Measurements from ENCODE around the gene CEP131.

CEP131 gene

DNA sequence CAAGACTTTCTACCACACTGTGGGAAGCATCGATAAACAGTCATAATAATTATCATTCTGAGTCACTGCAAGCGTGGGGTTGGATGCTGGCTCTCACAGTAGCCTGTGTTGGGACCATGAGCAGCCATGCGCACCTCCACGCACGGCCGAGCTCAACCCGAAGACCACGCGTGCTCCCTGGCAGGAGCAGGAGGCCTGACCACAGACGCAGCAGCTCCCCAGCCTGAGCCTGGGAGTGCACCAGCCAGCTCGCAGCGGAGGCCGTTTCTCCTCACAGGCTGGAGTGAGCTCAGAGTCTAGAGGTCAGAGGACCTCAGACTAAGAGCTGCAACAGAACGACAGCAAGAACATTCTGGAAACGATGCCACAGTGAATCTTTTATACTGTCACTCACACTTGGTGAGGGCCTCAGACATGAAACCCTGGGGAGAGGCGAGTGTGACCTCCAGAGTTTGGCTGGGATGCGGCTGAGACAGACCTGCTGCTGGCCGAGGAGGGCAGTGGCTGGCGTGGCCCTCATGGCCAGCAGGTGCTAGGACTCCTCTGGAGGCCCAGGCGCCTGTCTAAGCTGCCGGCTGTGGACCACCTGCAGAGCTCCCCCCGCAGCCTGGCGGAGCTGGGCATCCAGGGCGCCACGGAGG is 22.4 kb upstream of the CEP131 start:
- H3K4ac ChIP-seq (ENCODE audit: low read depth in 1 of 2, low read length in 2 of 2): no peak overlapping the region
- no peaks in the 10 kb centered on the region for H3K9me3 ChIP-seq (ENCODE audit: control insufficient read depth, low read length)
- H3K9ac ChIP-seq (ENCODE audit: low read length): no peak overlapping the region
- no peak overlapping the region for H2BK5ac ChIP-seq (ENCODE audit: low read depth, low read length, poor library complexity, severe bottlenecking)
- peak overlapping the region; percentile 38 for H4K8ac ChIP-seq (ENCODE audit: low read length)
- H3K4me1 ChIP-seq (ENCODE audit: control insufficient read depth, insufficient read depth, low read depth, low read length): peaks cover 35% of the 10 kb centered on the region
- no peak overlapping the region for H2BK120ac ChIP-seq (ENCODE audit: low read depth, low read length)
- no peak overlapping the region for H2AK5ac ChIP-seq (ENCODE audit: low read length, severe bottlenecking)
- no peak overlapping the region for H3K4me3 ChIP-seq (ENCODE audit: insufficient read depth in 1 of 2, low read depth in 1 of 2, low read length in 2 of 2)
- H3K23ac ChIP-seq (ENCODE audit: low read length in 2 of 2): no peak overlapping the region
- no peak overlapping the region for H4K91ac ChIP-seq (ENCODE audit: low read length)
- H3K14ac ChIP-seq (ENCODE audit: low read length in 2 of 2): no peak overlapping the region
- H3K18ac ChIP-seq (ENCODE audit: low read depth in 1 of 2, low read length in 2 of 2): no peak overlapping the region
- no peak overlapping the region for H2BK12ac ChIP-seq (ENCODE audit: low read length in 2 of 2)
- H3K27ac ChIP-seq (ENCODE audit: low read length, poor library complexity, severe bottlenecking): no peak overlapping the region
- no peak overlapping the region for H2BK15ac ChIP-seq (ENCODE audit: low read depth, poor library complexity, severe bottlenecking)
- H2AFZ ChIP-seq (ENCODE audit: low read depth, low read length): no peak overlapping the region
- peaks cover 25 to 68% of the 10 kb centered on the region in 2 experiments for H3K36me3 ChIP-seq (ENCODE audit: control insufficient read depth in 1 of 2, insufficient read depth in 2 of 2, low read depth in 1 of 2, low read length in 2 of 2)
- no peak overlapping the region for H3K4me2 ChIP-seq (ENCODE audit: low read length, poor library complexity, severe bottlenecking)
- no peak for DNase-seq
- 95% methylated on average over 25 of the region's 25 CpGs for WGBS
- H3K27me3 ChIP-seq (ENCODE audit: control insufficient read depth in 1 of 2, insufficient read depth in 1 of 2, low read length in 2 of 2): no peaks in the 10 kb centered on the region
- H3K79me1 ChIP-seq (replicated peaks; ENCODE audit: low read length, poor library complexity, severe bottlenecking): peaks cover 31% of the 10 kb centered on the region

DNA sequence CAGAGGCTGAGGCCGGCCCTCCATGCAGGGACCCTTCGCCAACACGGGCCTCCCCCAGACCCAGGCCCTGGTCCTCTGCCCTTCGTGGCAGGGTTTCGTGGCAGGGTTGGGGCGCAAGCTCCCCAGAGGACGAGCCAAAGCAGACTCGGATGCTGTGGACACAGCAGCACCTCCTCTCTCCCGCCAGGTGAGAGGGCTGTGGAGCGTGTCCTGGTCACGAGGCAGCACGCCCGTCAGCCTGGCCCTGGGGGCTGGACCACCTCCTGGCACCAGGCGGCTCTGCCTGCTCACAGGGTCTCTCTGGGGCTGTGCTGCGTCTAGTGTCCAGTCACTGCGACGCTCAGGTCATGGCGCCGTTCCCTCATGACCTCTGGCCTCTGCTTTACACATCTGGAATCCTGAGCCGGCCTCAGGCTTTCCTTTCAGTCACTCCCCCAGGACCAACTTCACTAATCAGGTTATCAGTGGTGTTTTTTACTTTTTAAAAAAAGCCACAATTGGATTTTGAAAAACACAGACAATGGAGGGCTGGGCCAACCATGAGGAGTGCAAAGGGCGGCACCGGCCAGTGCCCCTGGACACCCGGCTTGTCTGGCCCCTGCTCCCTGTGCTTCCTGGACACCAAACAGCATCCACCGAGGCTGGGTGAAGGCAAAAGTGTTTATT is 21.7 kb upstream of the CEP131 start:
- Histone ChIP-seq H3K4me1 (ENCODE audit: control insufficient read depth, insufficient read depth, low read depth, low read length) (peaks cover 39% of the 10 kb centered on the region), H2BK15ac (ENCODE audit: low read depth, poor library complexity, severe bottlenecking) (no peak overlapping the region), H3K9me3 (ENCODE audit: control insufficient read depth, low read length) (no peaks in the 10 kb centered on the region), H3K36me3 (ENCODE audit: control insufficient read depth in 1 of 2, insufficient read depth in 2 of 2, low read depth in 1 of 2, low read length in 2 of 2) (peaks cover 19 to 63% of the 10 kb centered on the region in 2 experiments), H3K4ac (ENCODE audit: low read depth in 1 of 2, low read length in 2 of 2) (no peak overlapping the region), H2AFZ (ENCODE audit: low read depth, low read length) (no peak overlapping the region), H3K27ac (ENCODE audit: low read length, poor library complexity, severe bottlenecking) (no peak overlapping the region), H3K79me1 (replicated peaks; ENCODE audit: low read length, poor library complexity, severe bottlenecking) (peaks cover 37% of the 10 kb centered on the region), H3K4me3 (ENCODE audit: insufficient read depth in 1 of 2, low read depth in 1 of 2, low read length in 2 of 2) (no peak overlapping the region), H3K27me3 (ENCODE audit: control insufficient read depth in 1 of 2, insufficient read depth in 1 of 2, low read length in 2 of 2) (no peaks in the 10 kb centered on the region), H3K14ac (ENCODE audit: low read length in 2 of 2) (no peak overlapping the region), H2BK120ac (ENCODE audit: low read depth, low read length) (no peak overlapping the region), H2BK5ac (ENCODE audit: low read depth, low read length, poor library complexity, severe bottlenecking) (no peak overlapping the region), H2BK12ac (ENCODE audit: low read length in 2 of 2) (no peak overlapping the region), H3K4me2 (ENCODE audit: low read length, poor library complexity, severe bottlenecking) (no peak overlapping the region), H2AK5ac (ENCODE audit: low read length, severe bottlenecking) (no peak overlapping the region), H4K8ac (ENCODE audit: low read length) (peak overlapping the region; percentile 19), H3K18ac (ENCODE audit: low read depth in 1 of 2, low read length in 2 of 2) (no peak overlapping the region), H3K9ac (ENCODE audit: low read length) (no peak overlapping the region), H4K91ac (ENCODE audit: low read length) (peak overlapping the region; percentile 49), H3K23ac (ENCODE audit: low read length in 2 of 2) (no peak overlapping the region)
- 85% methylated on average over 24 of the region's 24 CpGs for WGBS
- DNase-seq: no peak

GRCh38 chr17:81243333-81243664 is 20.5 kb upstream of the CEP131 start:
- H4K91ac ChIP-seq (ENCODE audit: low read length): no peak overlapping the region
- H2BK12ac ChIP-seq (ENCODE audit: low read length in 2 of 2): no peak overlapping the region
- no peak overlapping the region for H3K4me3 ChIP-seq (ENCODE audit: insufficient read depth in 1 of 2, low read depth in 1 of 2, low read length in 2 of 2)
- no peak overlapping the region for H3K27ac ChIP-seq (ENCODE audit: low read length, poor library complexity, severe bottlenecking)
- no peak overlapping the region for H2BK15ac ChIP-seq (ENCODE audit: low read depth, poor library complexity, severe bottlenecking)
- H4K8ac ChIP-seq (ENCODE audit: low read length): no peak overlapping the region
- H3K27me3 ChIP-seq (ENCODE audit: control insufficient read depth in 1 of 2, insufficient read depth in 1 of 2, low read length in 2 of 2): no peaks in the 10 kb centered on the region
- peaks cover 42% of the 10 kb centered on the region for H3K4me1 ChIP-seq (ENCODE audit: control insufficient read depth, insufficient read depth, low read depth, low read length)
- no peak overlapping the region for H2BK120ac ChIP-seq (ENCODE audit: low read depth, low read length)
- H3K23ac ChIP-seq (ENCODE audit: low read length in 2 of 2): no peak overlapping the region
- no peak overlapping the region for H3K9ac ChIP-seq (ENCODE audit: low read length)
- H2AFZ ChIP-seq (ENCODE audit: low read depth, low read length): no peak overlapping the region
- 97% methylated on average over 10 of the region's 10 CpGs for WGBS
- H2BK5ac ChIP-seq (ENCODE audit: low read depth, low read length, poor library complexity, severe bottlenecking): no peak overlapping the region
- H3K79me1 ChIP-seq (replicated peaks; ENCODE audit: low read length, poor library complexity, severe bottlenecking): peaks cover 39% of the 10 kb centered on the region
- no peaks in the 10 kb centered on the region for H3K9me3 ChIP-seq (ENCODE audit: control insufficient read depth, low read length)
- no peak overlapping the region for H3K18ac ChIP-seq (ENCODE audit: low read depth in 1 of 2, low read length in 2 of 2)
- DNase-seq: no peak
- H3K36me3 ChIP-seq (ENCODE audit: control insufficient read depth in 1 of 2, insufficient read depth in 2 of 2, low read depth in 1 of 2, low read length in 2 of 2): peaks cover 17 to 54% of the 10 kb centered on the region in 2 experiments
- H3K4me2 ChIP-seq (ENCODE audit: low read length, poor library complexity, severe bottlenecking): no peak overlapping the region
- no peak overlapping the region for H2AK5ac ChIP-seq (ENCODE audit: low read length, severe bottlenecking)
- H3K14ac ChIP-seq (ENCODE audit: low read length in 2 of 2): no peak overlapping the region
- no peak overlapping the region for H3K4ac ChIP-seq (ENCODE audit: low read depth in 1 of 2, low read length in 2 of 2)

DNA sequence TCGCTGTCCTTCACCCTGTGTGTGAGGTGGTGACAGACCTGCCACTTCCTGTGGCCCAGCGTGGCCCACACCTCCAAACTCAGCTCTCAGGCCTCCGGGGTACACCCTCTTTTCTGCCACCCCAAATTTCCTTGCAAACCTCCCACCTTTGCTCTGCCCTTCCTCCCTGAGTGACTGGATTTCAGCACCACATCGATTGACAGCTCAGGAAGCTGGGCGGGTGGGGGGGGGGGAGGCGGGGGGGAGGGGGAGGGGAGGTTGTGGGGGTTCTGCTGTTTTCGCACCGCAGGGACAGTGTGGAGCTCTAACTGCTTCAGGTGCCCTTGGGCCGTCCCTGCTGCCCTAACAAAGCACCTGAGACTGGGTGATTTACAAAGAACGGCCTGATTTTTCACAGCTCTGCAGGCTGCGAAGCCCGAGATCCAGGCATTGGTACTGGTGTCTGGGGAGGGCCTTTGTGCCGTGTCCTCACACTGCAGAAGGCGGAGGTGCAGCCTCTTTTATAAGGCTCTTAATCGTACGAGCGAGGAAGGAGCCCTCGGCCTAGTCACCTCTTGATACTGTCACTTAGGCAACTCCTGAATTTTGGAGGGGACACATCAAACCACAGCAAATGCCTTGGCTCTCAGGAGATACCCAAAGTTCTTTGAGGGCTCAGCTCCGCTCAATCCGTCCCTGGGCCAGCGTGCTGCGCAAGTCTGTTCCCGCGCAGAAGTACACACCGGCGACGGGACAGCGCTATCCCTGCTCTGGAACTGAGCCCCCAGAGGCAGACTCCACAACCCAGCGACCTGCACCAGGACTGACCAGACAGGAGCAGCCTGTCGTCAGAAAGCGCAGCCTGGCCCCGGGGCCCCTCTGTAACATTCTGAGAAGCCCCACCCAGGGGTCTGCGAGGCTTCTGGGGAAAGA is 19.9 kb upstream of the CEP131 start:
- H3K4me1 ChIP-seq (ENCODE audit: control insufficient read depth, insufficient read depth, low read depth, low read length): peaks cover 48% of the 10 kb centered on the region
- no peak overlapping the region for H4K8ac ChIP-seq (ENCODE audit: low read length)
- no peak overlapping the region for H2AFZ ChIP-seq (ENCODE audit: low read depth, low read length)
- DNase-seq: no peak
- H2BK5ac ChIP-seq (ENCODE audit: low read depth, low read length, poor library complexity, severe bottlenecking): no peak overlapping the region
- no peak overlapping the region for H3K14ac ChIP-seq (ENCODE audit: low read length in 2 of 2)
- H3K79me1 ChIP-seq (replicated peaks; ENCODE audit: low read length, poor library complexity, severe bottlenecking): peaks cover 41% of the 10 kb centered on the region
- H3K9ac ChIP-seq (ENCODE audit: low read length): no peak overlapping the region
- 90% methylated on average over 27 of the region's 33 CpGs for WGBS
- no peak overlapping the region for H2BK12ac ChIP-seq (ENCODE audit: low read length in 2 of 2)
- no peak overlapping the region for H3K4ac ChIP-seq (ENCODE audit: low read depth in 1 of 2, low read length in 2 of 2)
- H2BK15ac ChIP-seq (ENCODE audit: low read depth, poor library complexity, severe bottlenecking): no peak overlapping the region
- H3K27ac ChIP-seq (ENCODE audit: low read length, poor library complexity, severe bottlenecking): no peak overlapping the region
- no peaks in the 10 kb centered on the region for H3K27me3 ChIP-seq (ENCODE audit: control insufficient read depth in 1 of 2, insufficient read depth in 1 of 2, low read length in 2 of 2)
- H3K36me3 ChIP-seq (ENCODE audit: control insufficient read depth in 1 of 2, insufficient read depth in 2 of 2, low read depth in 1 of 2, low read length in 2 of 2): peaks cover 17 to 51% of the 10 kb centered on the region in 2 experiments
- no peak overlapping the region for H3K23ac ChIP-seq (ENCODE audit: low read length in 2 of 2)
- no peak overlapping the region for H3K4me2 ChIP-seq (ENCODE audit: low read length, poor library complexity, severe bottlenecking)
- H3K18ac ChIP-seq (ENCODE audit: low read depth in 1 of 2, low read length in 2 of 2): no peak overlapping the region
- H4K91ac ChIP-seq (ENCODE audit: low read length): no peak overlapping the region
- no peaks in the 10 kb centered on the region for H3K9me3 ChIP-seq (ENCODE audit: control insufficient read depth, low read length)
- no peak overlapping the region for H2BK120ac ChIP-seq (ENCODE audit: low read depth, low read length)
- H3K4me3 ChIP-seq (ENCODE audit: insufficient read depth in 1 of 2, low read depth in 1 of 2, low read length in 2 of 2): no peak overlapping the region
- no peak overlapping the region for H2AK5ac ChIP-seq (ENCODE audit: low read length, severe bottlenecking)
